HT1080 (cell line): Measurements from ENCODE around the gene TMEM82. TPM values are rescaled to one million over a fixed set of nuclear protein-coding genes. Genes with fewer than 3 reads are reported as not detected.
"Not testable (repeated sequence)": the region's sequence is repeated elsewhere in the genome, so short reads cannot be mapped to it uniquely, and the experiment has no call there.

Source experiments
- DNase-seq: peaks from one replicate; pipeline ENCODE4 v3.0.0-alpha.2; 2015; ENCODE audit warnings: low read depth
- polyA plus RNA-seq, 2 experiments: library from polyadenylated mRNA; depleted of rRNA; stranded (reverse); fragments of >200 nt; gene quantifications; 2 replicates each; pipeline ENCODE4 v1.2.3, GENCODE V29; 2015
- total RNA-seq: library from RNA; depleted of rRNA; stranded (reverse); fragments of >200 nt; shearing (Covaris generic); gene quantifications from 2 replicates; pipeline ENCODE4 v1.2.3, GENCODE V29; 2014; rRNA removed

TMEM82 gene
- total RNA-seq, result not detected in 2 replicates
- not detected in 2 replicates for polyA plus RNA-seq (2015; cell fraction: cytosol; rRNA removed)
- not detected in 2 replicates for polyA plus RNA-seq (2015; cell fraction: nucleus; rRNA removed)

DNA sequence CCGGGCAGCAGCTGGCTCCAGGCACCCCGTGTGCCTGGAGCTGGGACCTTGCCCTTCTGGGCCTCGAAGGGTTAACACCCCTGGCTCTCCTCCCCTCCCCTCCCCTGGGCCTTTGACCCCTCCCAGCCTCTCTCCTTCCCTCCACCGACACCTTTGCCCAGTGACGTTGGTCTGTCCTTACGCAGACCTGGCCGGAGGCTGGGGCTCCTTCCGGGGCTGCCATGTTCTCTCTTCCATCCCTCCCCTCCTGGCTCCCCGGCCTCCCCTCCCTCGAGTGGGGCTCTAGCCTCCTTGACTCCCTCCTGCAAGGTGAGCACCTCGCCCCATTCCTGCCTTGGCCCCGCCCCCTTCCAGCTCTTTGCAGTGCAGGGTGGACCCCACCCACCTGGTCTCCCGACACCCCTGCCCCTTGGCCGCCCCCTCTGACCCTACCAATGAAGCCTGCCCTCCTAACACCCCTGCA is at the start of gene TMEM82:
TMEM82 (plus strand) TSS at position 161 of the 463 bp plus-strand sequence; CDS start at position 222, 61 bp downstream.
- DNase-seq, result no peak

DNA sequence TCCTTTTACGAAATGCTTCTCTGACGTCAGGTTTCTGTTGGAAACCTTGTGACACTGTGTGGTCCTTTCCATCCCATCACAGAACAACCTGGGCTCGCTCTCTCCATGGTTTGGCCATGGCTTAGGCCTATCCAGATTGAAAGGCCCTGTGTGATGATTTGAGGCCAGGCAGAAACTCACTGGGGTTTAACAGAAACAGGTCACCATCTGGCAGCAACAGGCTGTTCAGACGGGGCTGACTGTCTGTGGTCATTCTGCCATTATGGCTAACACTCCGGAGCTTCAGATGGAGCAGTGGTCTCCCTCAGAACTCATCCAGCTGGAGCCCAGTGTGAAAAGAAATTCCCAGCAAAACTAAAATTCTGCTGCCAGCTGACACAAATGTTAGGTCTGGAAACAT is 48.9 kb upstream of the TMEM82 start:
- no peak for DNase-seq

DNA sequence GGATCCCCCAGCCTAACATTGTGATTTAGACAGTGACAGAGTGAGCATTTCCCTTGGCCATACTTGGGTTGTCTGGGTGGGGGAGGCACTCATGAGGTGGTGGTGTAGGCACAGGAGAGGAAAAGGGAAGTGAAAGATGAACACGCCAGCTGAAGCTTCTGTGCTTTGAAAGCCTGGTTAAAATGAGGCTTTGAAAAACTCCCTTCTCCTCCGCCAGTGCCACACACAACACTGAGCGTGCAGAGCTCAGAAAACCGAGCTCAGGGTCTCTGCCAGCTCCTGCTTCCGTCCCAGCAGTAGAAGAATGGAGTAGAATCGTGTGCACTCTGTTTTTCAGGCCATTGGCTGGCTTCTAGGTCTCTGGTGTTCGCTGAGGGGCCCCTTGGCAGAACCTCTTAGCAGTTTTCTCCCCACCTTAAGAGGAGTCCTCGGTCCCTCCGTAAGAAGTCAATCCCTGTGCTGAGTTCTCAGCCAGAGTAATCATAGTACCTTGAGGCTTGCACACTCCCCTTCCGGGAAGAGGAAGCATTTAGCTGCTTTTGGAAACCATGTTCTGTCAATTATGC is 45.3 kb upstream of the TMEM82 start:
- no peak for DNase-seq

DNA sequence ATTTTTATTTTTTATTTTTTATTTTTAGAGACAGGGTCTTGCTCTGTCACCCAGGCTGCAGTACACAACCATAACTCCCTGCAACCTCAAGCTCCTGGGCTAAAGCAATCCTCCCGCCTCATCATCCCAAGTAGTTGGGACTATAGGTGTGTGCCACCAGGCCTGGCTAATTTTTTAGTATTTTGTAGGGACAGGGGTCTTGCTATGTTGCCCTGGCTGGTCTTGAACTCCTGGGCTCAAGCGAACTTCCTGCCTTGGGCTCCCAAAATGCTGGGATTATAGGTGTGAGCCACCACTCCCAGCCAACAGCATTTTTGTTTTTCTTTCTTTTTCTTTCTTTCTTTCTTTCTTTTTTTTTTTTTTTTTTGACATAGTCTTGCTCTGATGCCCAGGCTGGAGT is 44.1 kb upstream of the TMEM82 start:
- no peak for DNase-seq

DNA sequence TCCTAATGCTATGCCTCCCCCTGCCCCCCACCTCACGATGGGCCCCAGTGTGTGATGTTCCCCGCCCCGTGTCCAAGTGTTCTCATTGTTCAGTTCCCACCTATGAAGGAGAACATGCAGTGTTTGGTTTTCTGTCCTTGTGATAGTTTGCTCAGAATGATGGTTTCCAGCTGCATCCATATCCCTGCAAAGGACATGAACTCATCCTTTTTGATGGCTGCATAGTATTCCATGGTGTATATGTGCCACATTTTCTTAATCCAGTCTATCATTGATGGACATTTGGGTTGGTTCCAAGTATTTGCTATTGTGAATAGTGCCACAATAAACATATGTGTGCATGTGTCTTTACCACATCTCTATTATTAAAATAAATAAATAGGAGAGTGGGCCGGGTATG is 43.0 kb upstream of the TMEM82 start:
- DNase-seq, result not testable (repeated sequence)

DNA sequence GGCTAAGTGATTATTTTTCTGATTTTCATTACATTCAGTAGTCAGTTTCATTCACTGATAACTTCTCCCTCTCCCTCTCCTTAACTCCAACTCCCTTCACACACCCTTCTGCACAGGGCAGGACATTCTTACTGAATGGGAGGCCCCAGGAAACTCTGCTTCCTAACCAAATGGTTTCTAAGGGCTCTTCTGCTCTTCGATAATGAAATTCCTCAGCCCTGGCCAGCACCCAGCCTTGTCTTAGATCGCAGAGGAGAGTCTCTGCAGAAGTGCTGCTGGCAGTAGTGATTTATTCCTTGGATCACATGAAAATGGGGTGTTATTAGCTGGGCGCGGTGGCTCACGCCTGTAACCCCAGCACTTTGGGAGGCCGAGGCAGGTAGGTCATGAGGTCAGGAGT is 41.8 kb upstream of the TMEM82 start:
- no peak for DNase-seq

DNA sequence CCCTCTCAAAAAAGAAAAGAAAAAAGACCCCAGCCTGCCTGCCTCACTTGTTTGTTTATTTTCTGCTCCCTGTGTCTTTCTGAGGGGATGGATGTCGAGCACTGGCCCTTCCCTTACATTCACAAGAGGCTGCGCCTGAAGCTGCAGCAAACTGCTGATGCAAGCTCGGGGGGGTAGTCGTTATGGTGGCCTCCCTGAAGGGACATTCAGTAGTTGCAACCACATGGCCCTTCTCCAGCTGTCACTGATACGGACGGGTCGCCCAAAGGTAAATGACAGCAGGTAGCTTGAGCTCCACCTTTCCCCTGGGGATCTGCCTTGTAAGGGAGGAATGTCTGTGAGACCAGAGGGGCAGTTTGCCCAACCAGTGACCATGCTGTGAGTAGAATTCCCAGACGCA is 40.5 kb upstream of the TMEM82 start:
- no peak for DNase-seq

DNA sequence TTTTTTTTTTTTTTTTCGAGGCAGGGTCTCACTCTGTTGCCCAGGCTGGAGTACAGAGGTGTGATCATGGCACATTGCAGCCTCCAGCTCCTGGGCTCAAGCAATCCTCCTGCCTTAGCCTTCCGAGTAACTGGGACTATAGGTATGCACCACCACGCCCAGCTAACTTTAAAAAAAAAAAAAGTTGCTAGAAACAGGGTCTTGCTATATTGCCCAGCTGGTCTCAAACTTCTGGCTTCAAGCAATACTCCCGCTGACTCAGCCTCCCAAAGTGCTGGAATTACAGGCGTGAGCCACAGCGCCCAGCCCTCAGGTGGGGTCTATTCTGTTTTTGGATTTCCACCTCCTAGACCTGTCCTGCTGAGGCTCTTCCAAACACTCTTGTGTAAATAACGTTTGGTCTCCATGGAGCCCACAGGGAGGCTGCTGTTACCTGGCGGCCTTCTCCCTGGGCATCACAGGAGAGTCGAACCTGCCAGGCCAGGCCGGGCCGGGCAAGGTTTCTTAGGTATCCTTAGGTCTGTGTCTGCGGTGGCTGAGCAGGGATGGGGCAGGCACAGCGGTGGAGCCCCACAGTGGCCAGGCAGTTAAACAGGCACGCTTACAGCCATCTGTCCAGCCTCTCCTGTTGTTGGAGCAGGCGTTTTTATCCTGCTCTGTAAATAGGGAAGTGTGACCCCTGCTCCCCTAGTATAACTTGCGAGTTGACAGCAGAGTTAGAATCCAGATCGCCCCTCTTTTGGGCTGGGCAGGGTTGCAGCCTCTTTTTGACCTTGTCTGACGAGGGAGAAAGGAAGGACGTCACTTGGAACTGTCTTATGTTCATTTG is 39.4 kb upstream of the TMEM82 start:
- no peak for DNase-seq

DNA sequence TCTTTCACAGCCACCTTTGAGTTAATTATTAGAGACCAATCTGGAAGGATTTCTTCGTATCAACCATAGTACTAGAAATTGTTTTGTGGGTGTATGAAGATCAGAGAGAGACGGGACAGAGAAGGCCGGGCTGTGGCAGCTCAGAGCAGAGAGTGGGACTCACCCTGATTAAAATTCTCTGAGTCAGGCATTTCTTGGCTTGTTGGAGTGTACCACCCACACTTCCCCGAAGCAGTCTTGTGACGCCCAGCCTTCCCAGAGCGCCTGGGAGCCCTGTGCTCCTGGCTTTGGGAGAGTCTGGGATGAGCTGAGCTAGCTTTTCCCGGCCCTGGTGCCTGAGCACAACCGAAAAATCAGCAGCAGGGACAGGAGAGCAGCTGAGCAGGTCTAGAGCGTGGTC is 38.7 kb upstream of the TMEM82 start:
- peak; percentile 32 for DNase-seq

DNA sequence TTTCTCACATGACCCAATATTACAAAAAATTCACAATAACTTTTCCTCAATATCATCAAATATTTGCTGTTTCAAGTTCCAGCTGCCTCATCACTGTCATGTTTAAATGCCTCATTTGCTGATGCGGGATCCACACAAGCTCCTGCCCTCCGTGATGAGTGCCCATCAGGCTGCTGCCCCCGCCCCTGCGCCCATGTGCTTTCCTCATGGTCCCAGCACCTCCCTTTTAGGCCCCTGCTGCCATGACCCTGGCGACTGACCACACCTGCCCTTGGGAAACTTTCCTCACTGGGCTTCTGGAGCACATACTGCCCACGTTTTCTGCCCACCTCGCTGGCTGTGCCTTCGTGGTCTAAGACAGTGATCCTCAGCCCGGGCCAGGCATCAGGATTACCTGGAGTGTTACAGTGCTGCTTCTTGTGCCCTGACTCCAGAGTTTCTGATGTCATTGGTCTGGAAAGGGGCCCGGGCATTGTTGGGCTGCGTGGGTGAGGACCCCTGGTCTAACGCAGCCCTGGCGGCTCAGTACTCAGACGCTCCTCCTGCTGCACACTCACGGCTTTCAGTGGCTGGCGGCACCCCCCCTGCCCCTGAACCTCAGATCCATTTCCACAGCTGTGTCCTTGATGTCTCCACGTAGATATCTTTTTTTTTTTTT is 37.6 kb upstream of the TMEM82 start:
- no peak for DNase-seq

DNA sequence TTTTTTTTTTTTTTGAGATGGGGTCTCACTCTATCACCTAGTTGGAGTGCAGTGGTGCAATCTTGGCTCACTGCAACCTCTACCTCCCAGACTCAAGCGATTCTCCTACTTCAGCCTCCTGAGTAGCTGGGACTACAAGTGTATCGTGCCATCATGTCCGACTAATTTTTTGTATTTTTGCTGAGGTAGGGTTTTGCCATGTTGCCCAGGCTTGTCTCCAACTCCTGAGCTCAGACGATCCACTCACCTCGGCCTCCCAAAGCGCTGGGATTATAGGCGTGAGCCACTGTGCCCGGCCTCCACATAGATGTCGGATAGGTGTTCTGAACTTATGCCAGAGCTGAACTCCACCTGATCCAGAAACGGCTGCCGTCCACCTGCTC is 37.1 kb upstream of the TMEM82 start:
- DNase-seq, result no peak

DNA sequence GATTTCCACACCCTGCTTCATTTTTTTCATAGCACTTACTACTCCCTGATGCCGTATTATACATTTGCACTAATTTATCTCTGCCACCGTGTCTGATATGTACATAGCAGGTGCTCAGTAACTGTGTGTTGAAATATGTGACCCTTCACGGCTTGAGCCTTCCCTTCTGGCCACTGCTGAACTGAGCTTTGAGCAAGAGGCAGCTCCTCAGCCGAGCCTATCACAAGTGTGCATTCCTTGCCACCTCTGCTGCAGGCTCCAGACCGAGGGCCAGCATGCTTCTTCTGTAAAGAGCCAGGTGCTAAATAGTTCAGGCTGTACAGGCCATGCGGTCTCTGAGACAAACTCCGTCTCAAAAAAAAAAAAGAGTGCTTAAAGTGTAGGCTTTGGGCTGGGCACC is 35.5 kb upstream of the TMEM82 start:
- no peak for DNase-seq

DNA sequence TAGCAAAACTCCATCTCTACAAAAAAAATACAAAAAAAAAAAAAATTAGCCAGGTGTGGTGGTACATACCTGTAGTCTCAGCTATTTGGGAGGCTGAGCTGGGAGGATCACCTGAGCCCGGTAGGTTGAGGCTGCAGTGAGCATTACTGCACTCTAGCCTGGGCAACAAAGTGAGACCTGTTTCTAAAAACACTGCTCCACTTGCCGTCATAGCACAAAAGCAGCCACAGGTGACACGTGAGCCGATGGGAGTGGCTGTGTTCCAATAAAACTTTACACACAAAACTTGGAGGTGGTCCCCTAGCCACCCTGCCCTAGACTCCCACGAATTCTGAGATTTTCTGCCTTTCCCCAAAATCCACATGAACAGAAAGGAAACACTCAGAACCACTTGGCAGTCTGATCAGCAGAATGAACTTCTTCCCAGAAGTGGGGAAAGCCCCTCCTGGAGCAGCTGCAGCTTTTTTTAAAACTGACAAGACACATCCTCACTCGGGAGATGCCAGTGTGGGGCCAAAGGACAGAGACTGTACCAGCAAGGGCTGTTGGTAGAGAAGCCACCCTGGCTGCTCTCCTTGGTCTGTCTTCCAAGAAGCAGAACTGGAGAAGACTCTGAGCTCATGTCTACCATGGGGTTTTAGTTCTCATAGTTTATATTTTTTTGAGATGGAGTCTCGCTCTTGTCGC is 34.9 kb upstream of the TMEM82 start:
- no peak for DNase-seq

DNA sequence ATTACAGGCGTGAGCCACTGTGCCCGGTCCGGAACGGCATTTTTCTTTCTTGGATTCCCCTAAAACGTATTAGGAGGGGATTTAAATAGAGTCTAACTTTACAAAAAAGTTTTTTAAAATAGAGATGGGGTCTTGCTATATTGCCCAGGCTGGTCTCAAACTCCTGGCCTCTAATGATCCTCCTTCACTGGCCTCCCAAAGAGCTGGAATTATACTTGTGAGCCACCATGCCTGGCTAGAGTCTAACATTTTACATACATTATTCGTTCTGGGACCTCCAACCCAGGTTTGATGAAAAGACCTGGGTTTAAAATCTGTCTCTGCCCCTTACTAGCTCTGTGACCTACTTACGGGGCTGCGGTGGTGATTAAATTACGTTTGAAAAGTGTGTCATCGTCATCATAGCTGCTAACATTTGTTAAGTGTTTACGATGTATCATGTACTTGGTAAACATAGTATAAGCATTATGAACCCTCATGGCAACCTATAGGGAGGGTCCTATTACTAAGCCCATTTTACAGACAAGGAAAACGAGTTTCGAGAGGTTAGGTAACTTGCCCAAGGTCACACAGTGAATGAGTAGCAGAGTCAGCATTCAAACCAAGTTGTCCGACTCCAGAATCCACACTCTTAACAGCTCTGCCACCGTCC is 33.7 kb upstream of the TMEM82 start:
- DNase-seq, result no peak

DNA sequence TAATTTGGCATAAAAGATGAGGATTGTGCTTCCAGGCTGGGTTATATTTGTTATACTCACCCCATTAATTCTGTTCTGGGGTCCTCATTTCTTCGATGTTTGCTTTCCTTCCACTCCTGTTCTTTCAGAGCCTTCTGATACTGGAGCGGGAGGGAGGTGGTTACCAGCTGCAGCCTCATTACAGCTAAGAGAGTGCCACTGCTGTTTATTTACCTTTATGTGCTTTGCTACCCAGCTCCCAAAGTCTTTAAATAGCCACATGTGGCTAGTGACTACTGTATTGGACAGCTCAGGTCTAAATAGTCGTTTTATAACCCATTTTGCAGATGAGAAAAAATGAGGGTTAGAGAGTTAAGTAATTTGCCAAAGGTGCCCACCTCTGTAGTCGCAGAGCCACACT is 33.1 kb upstream of the TMEM82 start:
- no peak for DNase-seq

DNA sequence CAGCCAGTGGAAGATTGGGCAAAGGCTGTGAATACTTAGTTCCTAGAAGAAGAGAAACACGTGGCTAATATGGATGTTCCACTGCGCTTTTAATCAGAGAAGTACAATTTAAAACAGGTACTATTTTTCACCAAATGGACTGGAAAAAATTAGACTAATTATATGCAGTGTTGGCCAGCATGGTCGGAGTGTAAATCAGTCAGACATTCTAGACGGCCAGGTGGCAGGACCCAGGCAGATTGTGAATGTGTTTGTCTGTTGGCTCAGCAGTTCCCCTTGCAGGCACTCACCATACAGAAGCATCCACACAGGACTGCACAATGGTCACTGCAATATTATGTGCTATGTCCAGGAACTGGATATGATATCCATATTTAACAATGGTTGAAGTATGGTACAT is 30.1 kb upstream of the TMEM82 start:
- DNase-seq, result no peak

DNA sequence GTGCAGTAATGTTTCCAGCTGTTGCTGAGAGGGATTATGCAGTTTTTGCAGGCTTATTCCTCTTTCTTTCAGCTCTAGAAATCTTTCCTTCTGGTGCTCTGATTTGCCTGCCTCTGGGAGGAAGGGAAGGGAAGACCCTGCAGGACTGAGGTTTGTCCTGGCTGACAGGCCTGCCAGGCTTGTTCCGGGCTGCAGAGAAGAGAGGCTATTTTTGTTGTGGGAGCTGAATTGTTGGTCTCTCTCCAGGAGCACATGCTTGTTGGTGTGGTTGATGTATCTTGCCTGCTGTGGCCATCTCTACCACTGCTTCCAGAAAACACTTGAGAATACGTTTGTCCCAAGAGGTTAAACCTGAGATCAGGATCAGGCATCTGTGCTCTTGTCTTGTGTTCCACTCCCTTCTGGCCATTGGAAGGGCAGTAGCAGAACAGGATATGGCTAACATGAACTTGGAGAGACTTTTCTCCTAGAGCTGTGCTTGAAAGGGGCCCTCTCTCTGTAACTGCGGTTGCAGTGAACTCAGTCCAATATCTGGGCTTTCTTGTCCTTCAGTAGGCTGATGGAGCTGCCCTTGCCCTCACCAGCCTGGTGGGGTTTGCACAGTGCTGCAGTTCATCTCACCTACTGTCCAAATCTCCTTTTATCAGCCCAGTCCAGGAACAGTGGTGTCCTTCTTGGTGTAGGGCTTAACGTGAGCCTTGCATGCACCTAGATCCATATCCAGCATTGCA is 27.7 kb upstream of the TMEM82 start:
- DNase-seq, result no peak

DNA sequence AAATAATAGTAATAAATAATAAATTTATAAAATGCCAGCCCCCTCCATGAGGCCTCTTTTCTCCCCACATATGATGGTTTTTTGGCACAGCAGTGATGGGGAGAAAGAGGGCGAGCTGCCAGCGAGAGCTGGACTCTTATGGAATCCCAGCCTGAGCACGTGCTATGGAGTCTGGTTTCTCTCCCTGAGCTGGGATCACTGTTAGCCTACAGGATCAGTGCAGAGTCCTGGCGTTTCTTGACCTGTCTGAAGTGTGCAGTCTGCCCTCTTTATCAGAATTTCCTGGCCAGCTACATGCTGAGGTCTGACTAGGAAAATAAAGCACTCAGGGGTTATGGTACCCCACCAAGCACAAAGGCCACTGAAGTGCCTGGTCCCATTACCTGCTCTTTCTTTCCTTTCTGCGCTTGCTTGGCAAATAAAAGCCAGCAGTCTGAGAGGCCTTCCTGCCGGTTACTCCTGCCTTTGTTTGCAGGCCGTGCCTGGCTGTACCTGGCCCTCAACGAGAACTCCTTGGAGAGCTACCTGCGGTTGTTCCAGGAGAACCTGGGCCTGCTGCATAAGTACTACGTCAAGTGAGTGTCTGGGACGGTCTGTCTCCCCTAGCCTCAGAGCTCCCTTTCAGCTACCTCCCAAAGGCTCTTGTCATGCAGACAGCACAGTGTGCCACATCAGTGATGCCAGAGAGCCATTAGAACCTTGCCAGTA is 24.7 kb upstream of the TMEM82 start:
- DNase-seq, result no peak

DNA sequence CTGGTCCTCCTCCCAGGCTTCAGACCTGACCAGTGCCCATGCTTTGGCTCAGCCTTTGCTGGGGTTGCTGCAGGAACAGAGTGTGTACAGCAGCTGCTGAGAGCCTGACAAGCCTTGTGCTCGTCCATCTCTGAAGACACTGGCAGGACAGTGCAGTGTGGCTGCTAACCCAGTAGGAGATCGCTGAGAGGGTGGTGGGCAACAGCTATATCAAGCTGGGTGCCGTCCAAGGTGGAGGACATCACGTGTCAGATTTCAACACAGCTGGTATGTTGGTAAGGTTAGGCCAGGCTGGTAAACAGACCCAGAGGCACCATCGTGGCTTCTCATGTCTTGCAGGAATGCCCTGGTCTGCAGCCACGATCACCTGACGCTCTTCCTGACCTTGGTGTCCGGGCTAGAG is 24.1 kb upstream of the TMEM82 start:
- DNase-seq, result no peak
